Keratinocyte (primary cell): ENCODE measurements around the gene OR2J1. TPM values are rescaled to one million over a fixed set of nuclear protein-coding genes. Genes with fewer than 3 reads are reported as not detected.

Experiments
- DNase-seq: peaks from one replicate; pipeline ENCODE4 v3.0.0-alpha.2; 2011; ENCODE audit warnings: low read depth, missing footprints, low spot score
- FAIRE-seq: peaks from 2 replicates; lab custom pipeline; 2011; peaks lifted over from hg19 to GRCh38; lab: Jason Lieb, UNC
- H2AFZ ChIP-seq: 2 replicates; pipeline ENCODE4 v1.6.0; 2012; ENCODE audit warnings: low read length, control low read depth, inconsistent platforms; ENCODE audit not compliant: control insufficient read depth
- H3K27ac ChIP-seq: 2 replicates; pipeline ENCODE4 v1.5.1; 2011; ENCODE audit warnings: low read length; ENCODE audit not compliant: control insufficient read depth, insufficient read depth
- H3K27me3 ChIP-seq: 3 replicates; pipeline ENCODE4 v1.6.0; 2011; ENCODE audit warnings: low read length; ENCODE audit not compliant: control insufficient read depth, insufficient read depth; ENCODE audit errors: extremely low read depth
- H3K36me3 ChIP-seq, 2 experiments: 2 replicates in 1 of 2; 3 replicates in 1 of 2; pipeline ENCODE4 v1.5.1; 2011; ENCODE audit warnings: low read length in 2 of 2, mild to moderate bottlenecking in 1 of 2; ENCODE audit not compliant: control insufficient read depth in 2 of 2, insufficient read depth in 2 of 2; ENCODE audit errors: extremely low read depth in 1 of 2
- H3K4me1 ChIP-seq: 3 replicates; pipeline ENCODE4 v1.5.1; 2011; ENCODE audit warnings: low read length; ENCODE audit not compliant: control insufficient read depth, insufficient read depth; ENCODE audit errors: extremely low read depth
- H3K4me2 ChIP-seq: 3 replicates; pipeline ENCODE4 v1.6.0; 2011; ENCODE audit warnings: low read depth, low read length; ENCODE audit not compliant: control insufficient read depth, insufficient read depth; ENCODE audit errors: extremely low read depth
- H3K4me3 ChIP-seq, 3 experiments: fragments of 200-600 bp in 1 of 3; sonication (generic) in 1 of 3; 2 replicates in 2 of 3; 3 replicates in 1 of 3; pipeline ENCODE4 v1.5.1; 2011 to 2016; ENCODE audit warnings: low read length in 3 of 3, mild to moderate bottlenecking in 3 of 3, control low read depth in 2 of 3, inconsistent platforms in 1 of 3, low read depth in 1 of 3, mixed read lengths in 1 of 3, mixed run types in 1 of 3, moderate library complexity in 1 of 3; ENCODE audit not compliant: control insufficient read depth in 2 of 3, insufficient read depth in 2 of 3; ENCODE audit errors: extremely low read depth in 1 of 3
- H3K79me2 ChIP-seq: 2 replicates; pipeline ENCODE4 v1.6.0; 2012; ENCODE audit warnings: low read length; ENCODE audit not compliant: control insufficient read depth, insufficient read depth
- H3K9ac ChIP-seq: 3 replicates; pipeline ENCODE4 v1.6.0; 2011; ENCODE audit warnings: low read length; ENCODE audit not compliant: control insufficient read depth, insufficient read depth; ENCODE audit errors: extremely low read depth
- H3K9me1 ChIP-seq: 3 replicates; pipeline ENCODE4 v1.6.0; 2011; ENCODE audit warnings: low read length; ENCODE audit not compliant: control insufficient read depth, insufficient read depth; ENCODE audit errors: extremely low read depth
- H3K9me3 ChIP-seq: 2 replicates; pipeline ENCODE4 v1.5.1; 2012; ENCODE audit warnings: low read depth, low read length; ENCODE audit not compliant: control insufficient read depth
- H4K20me1 ChIP-seq: 3 replicates; pipeline ENCODE4 v1.6.0; 2011; ENCODE audit warnings: low read length; ENCODE audit not compliant: control insufficient read depth, insufficient read depth; ENCODE audit errors: extremely low read depth
- EZH2 ChIP-seq: IDR thresholded peaks from one replicate; pipeline ENCODE4 v1.6.1; 2012; ENCODE audit warnings: inconsistent platforms, mild to moderate bottlenecking, low read length, moderate library complexity
- dilution Hi-C: fragments of 300-500 bp; cut with MboI; formaldehyde crosslinking; loops from one replicate; pipeline ENCODE4 v1.7.0; 2020; ENCODE audit warnings: low sequenced_read_pairs; ENCODE audit not compliant: extremely low pct_ligation_motif_present
- polyA plus RNA-seq, 5 experiments: library from polyadenylated mRNA; depleted of rRNA in 3 of 5; stranded (reverse) in 3 of 5; stranded (forward) in 1 of 5; unstranded in 1 of 5; fragments of >200 nt; gene quantifications; 1 replicate in 1 of 5; 2 replicates in 3 of 5; 3 replicates in 1 of 5; pipeline versions ENCODE4 v1.2.1 to v1.2.3, GENCODE V29; 2011 to 2012; ENCODE audit warnings: missing spikeins in 2 of 5, low read depth in 1 of 5, low replicate concordance in 1 of 5
- TF ChIP-seq, protein P1 (sequence below), 3 experiments: IDR thresholded peaks in 1 of 3; conservative IDR thresholded peaks in 1 of 3; optimal IDR thresholded peaks in 1 of 3; 2 replicates in 2 of 3; 3 replicates in 1 of 3; pipeline versions ENCODE3 to v1.5.1; 2011; ENCODE audit warnings: low read length in 3 of 3, mild to moderate bottlenecking in 3 of 3, moderate library complexity in 2 of 3, control low read depth in 1 of 3, inconsistent platforms in 1 of 3; ENCODE audit not compliant: insufficient read depth in 2 of 3; ENCODE audit errors: extremely low read depth in 1 of 3

The OR2J1 gene
- polyA plus RNA-seq, 1 donor (not counting 4 experiments of a cell fraction or from before 2014, with no cell fraction given), result not detected

GRCh38 chr6:29081312-29081711, 18.0 kb upstream of the OR2J1 start:
- no peaks in the 10 kb centered on the region for H4K20me1 ChIP-seq
- no peaks in the 10 kb centered on the region for H3K36me3 ChIP-seq
- dilution Hi-C loops, result no loop called here
- H3K9ac ChIP-seq, result no peak overlapping the region
- FAIRE-seq (no peak), DNase-seq (no peak)
- no peak overlapping the region for H3K4me3 ChIP-seq
- TF ChIP-seq, protein P1, sequence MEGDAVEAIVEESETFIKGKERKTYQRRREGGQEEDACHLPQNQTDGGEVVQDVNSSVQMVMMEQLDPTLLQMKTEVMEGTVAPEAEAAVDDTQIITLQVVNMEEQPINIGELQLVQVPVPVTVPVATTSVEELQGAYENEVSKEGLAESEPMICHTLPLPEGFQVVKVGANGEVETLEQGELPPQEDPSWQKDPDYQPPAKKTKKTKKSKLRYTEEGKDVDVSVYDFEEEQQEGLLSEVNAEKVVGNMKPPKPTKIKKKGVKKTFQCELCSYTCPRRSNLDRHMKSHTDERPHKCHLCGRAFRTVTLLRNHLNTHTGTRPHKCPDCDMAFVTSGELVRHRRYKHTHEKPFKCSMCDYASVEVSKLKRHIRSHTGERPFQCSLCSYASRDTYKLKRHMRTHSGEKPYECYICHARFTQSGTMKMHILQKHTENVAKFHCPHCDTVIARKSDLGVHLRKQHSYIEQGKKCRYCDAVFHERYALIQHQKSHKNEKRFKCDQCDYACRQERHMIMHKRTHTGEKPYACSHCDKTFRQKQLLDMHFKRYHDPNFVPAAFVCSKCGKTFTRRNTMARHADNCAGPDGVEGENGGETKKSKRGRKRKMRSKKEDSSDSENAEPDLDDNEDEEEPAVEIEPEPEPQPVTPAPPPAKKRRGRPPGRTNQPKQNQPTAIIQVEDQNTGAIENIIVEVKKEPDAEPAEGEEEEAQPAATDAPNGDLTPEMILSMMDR (optimal IDR thresholded peaks at IDR 0.05 in 1 of 3, IDR thresholded peaks at IDR 0.05 in 1 of 3, conservative IDR thresholded peaks at IDR 0.05 in 1 of 3; ENCODE audit: extremely low read depth in 1 of 3, insufficient read depth in 2 of 3, low read length in 3 of 3), result no peak
- TF ChIP-seq EZH2, result no peak
- H3K9me1 ChIP-seq, result no peaks in the 10 kb centered on the region
- no peak overlapping the region for H3K4me2 ChIP-seq
- no peaks in the 10 kb centered on the region for H3K27me3 ChIP-seq
- H3K27ac ChIP-seq, result no peak overlapping the region
- no peaks in the 10 kb centered on the region for H3K4me1 ChIP-seq
- no peaks in the 10 kb centered on the region for H3K79me2 ChIP-seq
- no peaks in the 10 kb centered on the region for H3K9me3 ChIP-seq
- H2AFZ ChIP-seq, result no peak overlapping the region

- H2AFZ ChIP-seq, result no peak overlapping the region
- dilution Hi-C loops, result no loop called here
Measured at GRCh38 chr6:29082457-29082856, 16.8 kb upstream of the OR2J1 start.

More at GRCh38 chr6:29082457-29082856, 16.8 kb upstream of the OR2J1 start:
- no peak for DNase-seq
- Histone ChIP-seq H3K27ac (no peak overlapping the region), H3K4me1 (no peaks in the 10 kb centered on the region), H4K20me1 (no peaks in the 10 kb centered on the region), H3K36me3 (no peaks in the 10 kb centered on the region), H3K4me2 (no peak overlapping the region), H3K9me3 (no peaks in the 10 kb centered on the region), H3K4me3 (no peak overlapping the region), H3K27me3 (no peaks in the 10 kb centered on the region), H3K9me1 (no peaks in the 10 kb centered on the region), H3K9ac (no peak overlapping the region), H3K79me2 (no peaks in the 10 kb centered on the region)
- TF ChIP-seq, protein P1 (optimal IDR thresholded peaks at IDR 0.05 in 1 of 3, IDR thresholded peaks at IDR 0.05 in 1 of 3, conservative IDR thresholded peaks at IDR 0.05 in 1 of 3; ENCODE audit: extremely low read depth in 1 of 3, insufficient read depth in 2 of 3, low read length in 3 of 3), result no peak
- no peak for TF ChIP-seq EZH2
- no peak for FAIRE-seq
